GM21619 (cell line): ENCODE measurements around the gene SECTM1.

Source experiments
- ATAC-seq: cut with Tn5 transposase; IDR thresholded peaks from one replicate; pipeline ENCODE4 v1.9.1; 2021; ENCODE audit not compliant: unreplicated experiment

The SECTM1 gene

DNA sequence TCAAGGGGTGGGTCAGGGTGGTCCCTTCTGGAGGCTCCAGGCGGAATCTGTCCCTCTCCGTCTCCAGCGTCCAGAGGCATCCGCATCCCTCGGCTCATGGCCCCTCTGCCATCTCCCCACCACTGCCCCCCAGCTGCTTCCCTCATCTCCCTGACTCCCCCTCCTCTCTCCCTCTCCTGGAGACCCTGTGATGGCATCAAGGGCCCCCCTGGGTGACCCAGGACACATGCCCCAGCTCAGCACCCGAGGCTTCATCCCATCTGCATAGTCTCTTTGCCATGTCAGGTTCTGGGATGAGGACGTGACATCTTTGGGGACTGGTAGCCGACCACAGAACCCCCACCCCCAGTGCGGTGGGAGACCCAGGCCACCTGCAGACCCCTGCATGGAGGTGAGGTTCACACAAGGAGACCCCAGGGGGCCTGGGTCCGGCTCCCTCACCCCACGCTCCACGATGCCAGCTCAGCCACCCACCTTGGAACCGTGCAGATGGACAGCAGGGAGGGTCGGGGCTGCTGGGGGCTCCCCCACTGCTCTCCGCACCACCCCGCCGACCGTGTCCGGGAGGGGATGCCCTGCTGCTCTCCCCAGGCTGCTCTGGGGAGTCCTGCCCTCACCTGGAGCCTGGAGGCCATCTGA is 3.8 kb downstream of the SECTM1 start:
- no peak for ATAC-seq

DNA sequence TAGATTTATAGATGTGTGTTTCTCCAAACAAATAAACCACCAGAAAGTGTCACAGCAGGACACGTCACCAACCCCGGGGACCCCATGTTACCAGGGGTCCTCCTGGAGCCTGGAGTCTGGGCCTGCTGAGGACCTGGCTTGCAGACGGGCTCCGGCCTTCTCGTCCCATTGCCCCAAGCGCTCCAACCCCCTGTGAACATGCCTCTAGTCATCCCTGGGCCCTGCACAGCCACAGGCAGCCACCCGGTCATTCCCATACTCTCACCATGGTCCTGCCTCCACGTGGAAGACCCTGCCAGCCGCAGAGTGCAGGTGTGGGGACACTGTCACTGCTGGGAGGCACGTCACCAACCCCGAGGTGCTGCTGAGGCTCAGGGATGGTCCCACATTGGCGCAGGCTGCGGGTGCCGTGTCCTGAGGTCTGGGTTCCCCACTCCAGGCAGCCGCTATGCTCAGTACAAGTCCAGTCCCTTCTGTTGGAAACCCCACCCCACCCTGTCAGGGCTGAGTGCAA is 4.5 kb downstream of the SECTM1 start:
- ATAC-seq = no peak

DNA sequence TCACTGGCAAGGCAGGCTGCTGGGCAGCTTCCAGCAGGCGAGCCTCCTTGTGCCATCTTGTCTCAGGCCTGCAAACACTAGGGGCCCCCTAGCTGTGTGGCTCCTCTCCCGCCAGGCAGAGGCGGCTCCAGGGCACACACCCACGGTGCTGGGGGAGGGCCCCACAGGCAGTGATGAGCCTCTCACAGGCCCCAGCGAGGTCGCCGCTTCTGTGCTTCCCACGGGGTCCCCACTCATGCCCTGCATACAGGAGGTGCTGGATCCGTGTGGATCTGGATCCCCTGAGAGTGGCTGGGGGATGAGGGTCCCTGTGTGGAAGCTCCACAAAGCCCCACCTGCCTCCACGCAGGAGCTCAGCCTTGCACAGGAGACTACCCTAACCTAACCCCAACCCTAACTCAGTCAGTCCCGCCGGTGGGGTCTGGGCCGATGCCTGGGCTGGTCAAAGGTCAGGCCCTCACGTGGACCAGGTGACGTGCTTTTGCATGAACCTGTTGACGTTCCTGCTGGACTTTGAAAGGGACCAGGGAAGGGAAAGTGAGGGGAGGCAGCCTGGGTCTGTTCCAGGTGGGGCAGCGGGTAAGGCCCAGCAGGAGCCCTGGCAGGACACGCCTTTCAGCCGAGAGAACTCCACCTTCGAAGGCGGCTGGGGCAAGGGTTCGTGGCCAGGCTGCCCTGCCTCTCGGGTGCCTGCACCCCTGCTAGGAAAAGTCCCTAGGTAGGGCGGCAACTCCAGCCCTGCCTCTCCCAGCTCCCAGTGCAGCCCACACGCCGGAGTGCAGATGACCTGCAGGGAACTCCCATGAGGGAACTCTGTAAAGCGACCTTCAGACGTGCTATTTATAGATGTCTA is 5.2 kb downstream of the SECTM1 start:
- ATAC-seq = no peak

DNA sequence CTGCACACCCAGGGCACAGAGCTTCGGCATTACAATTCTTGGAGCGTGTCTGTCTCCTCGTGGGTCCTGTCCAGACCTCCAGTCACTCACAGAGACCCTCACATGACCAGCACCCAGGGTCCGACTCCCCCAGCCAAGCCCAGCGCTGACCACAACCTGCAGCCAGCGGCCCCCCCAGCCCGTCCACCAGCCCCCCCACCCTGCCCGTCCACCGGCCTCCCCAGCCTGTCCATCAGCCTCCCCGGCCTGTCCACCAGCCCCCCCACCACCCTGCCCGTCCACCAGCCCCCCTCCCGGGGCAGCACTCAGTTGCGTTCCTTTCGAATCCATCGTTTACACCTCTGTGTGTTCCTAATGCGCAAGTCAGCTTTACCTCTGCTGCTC is 5.8 kb downstream of the SECTM1 start:
- no peak for ATAC-seq

DNA sequence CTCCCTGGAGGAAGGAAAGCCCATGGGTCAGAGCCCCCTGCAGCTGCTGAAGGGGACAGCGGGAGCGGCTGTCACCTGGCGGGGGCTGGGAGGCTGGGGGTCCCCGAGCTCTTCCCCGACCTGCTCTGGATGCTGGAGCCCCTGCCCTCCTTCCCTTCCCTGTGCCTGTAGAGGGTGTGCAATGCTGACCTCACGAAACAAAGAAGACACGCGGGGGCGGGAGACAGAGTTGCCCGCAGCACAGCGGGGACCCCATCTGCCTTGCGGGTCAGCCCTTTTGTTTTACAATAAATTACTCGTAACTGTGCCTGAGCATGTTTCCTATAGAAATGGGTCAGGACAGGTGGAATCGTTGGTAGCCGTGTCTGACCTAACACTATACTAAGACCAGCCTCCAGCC is 6.3 kb downstream of the SECTM1 start:
- ATAC-seq = no peak

DNA sequence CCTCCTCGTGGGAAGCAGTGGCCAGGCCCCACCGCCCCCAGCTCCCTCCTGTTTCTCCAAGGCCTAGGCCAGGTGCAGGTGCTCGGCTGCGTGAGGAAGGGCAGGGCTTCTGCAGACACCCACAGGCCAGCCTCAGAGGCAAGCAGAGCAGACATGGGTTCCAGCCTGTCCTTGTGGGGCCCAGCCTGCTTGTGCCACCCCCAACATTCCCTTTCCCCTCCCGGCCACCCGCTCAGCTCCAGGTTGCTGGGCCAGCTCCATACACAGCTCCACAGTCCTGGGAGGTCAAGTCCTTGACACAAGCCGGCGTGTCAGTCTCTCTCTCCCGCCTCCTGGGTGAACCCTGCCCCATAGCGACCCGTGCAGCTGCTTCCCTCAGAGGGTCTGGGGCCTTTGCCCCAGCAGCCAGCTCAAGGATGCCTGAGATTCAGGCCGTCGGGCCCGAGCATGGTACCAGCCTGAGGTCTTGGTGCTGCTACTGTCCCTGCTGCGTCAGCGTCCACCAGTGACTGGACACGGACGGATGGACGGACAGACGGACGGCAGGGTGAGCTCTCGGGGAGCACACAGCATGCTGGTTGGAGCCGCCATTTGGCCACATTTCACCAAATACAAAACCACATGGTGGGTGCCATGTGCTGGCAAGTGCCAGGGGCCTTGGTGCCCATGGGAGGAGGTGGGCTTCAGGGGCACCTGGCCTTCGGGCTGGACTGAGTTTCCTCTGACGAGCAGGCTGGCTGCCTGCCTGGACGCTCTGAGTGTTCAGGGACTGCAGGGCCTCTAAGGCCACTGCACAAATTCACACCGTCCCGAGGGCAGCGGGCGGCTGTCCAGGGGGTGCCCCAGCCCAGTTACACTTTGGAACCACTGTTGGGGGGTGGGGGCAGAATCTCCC is 8.0 kb downstream of the SECTM1 start:
- no peak for ATAC-seq

DNA sequence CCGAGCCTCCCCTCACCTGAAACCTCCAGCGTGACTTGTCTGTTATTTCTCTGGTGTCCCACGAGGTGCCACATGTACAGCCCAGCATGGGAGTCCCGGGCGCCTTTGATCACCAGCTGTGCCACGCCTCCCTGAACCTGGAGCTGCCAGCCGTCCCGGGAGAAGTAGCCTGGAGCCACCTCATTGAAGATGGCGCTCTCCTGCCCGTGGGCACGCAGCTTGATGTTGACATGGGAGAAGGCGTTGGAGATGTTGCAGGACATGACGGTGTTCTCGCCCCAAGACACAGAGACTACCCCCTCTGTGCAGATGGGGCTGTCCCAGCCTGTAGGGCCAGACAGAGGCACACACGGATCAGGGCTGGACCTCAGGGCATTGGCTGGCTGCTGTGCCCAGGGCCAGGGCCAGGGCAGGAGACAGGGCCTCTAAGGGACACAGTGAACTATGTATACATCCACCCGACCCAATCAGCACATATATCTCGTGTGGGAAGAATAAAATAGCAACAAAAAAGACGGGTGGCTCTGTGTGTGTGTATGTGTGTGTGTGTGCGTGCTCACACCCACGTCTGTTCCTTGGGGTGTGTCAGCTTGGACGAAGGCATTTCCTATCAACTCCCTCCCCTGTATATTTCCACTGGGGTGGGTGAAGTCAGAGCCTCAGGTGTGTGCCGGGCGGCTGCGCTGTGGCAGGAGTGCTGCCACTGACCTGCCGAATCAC is 8.8 kb downstream of the SECTM1 start:
- ATAC-seq = no peak

DNA sequence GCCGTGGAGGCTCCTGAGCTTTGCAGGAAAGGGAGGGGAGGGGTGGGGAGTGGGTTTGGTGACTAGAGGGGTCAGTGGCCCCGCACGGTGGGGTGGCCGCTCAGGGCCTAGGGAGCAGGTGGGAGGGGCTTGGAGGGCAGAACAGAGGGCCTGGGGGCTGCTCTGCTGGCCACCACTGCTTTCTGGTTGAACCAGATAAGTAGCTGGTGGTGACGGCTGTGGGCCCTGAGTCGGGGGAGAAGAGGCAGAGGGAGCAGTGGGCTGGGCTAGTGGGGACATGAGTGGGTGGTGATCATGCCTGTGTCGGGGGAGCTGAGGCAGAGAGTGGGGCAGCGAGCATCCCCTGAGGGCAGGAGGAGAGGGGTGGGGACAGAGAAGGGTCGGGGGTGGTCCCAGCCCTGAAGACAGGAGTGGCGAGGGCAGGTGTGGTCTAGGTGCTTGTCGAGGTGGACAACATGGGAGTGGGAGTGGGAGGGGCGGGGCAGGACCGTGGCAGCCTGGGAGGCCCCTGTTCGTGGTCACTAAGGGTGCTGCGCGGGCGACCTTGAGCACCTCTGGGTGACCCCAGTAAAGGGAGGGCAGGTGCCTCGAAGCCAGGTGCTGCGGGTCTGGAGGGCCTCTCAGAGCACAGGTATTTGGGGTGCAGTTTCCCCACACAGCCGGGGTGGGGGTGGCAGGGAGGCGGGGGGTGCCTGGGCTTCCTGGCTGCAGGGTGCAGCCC is 9.9 kb downstream of the SECTM1 start:
- no peak for ATAC-seq

DNA sequence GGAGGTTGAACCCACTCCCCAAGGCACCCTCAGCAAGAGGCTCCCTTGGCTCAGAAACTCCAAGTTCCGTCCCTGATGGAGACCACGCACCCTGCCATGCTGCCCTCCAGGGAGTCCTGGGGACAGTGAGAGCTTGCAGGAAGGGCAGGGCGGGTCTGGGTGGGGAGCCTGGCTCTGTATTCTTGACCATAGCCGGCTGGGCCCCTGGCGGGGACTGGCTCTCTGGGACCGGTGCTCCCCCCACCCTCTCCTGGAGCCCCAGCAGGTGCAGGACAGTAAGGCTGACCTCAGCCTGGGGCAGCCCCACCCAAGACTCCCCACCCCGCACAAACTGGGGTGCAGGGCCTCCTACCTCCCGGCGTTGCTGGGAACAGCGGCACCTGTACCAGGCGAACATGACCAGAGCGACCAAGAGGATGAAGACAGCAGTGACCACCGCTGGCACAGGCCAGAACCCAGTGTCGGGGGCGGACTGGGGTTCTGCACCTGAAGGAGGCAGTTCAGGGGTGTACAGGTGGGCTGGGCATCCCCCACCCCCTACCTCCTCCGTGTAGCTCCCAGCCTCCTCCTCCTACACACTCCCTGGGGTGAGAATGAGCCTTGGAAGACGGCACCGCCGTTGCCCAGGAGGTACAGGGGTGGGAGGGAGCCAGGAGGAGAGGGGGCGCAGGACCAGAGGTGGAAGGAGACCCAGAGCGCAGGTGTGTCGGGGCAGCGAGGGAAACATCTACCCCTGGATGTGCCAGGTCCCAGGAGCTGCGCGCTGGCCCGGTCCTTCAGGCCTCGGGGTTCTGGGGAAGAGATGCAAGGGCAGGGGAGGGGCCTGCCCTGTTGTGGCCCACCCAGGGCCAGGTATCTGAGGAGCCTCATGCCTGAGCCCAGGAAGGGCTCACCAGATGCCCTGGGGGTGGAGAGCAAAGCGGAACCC is 10.8 kb downstream of the SECTM1 start:
- no peak for ATAC-seq

DNA sequence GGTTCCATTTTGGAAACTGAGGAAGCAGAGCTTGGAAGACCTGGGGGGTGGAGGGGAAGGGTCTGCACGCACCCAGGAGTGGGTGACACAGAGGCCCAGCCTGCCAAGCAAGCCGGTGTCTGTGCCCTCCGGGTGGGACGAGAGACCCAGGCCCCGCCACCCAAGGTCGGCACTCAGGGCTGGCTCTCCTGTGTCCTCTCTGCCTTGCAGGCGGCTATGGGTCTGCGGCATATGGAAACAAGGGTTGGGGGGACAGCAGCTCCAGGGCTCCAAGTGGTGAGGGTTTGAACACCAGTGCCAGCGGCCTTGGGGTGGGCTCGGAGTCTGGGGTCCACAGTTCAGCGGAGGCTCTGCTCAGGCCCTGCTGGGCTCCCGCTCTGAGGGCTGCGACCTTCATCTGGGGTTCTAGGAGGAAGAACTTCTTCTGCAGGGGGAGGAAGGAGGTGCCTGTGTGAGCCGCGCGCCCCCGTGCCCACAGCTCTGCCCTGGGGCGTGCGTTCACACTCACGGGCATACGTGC is 11.6 kb downstream of the SECTM1 start:
- no peak for ATAC-seq

DNA sequence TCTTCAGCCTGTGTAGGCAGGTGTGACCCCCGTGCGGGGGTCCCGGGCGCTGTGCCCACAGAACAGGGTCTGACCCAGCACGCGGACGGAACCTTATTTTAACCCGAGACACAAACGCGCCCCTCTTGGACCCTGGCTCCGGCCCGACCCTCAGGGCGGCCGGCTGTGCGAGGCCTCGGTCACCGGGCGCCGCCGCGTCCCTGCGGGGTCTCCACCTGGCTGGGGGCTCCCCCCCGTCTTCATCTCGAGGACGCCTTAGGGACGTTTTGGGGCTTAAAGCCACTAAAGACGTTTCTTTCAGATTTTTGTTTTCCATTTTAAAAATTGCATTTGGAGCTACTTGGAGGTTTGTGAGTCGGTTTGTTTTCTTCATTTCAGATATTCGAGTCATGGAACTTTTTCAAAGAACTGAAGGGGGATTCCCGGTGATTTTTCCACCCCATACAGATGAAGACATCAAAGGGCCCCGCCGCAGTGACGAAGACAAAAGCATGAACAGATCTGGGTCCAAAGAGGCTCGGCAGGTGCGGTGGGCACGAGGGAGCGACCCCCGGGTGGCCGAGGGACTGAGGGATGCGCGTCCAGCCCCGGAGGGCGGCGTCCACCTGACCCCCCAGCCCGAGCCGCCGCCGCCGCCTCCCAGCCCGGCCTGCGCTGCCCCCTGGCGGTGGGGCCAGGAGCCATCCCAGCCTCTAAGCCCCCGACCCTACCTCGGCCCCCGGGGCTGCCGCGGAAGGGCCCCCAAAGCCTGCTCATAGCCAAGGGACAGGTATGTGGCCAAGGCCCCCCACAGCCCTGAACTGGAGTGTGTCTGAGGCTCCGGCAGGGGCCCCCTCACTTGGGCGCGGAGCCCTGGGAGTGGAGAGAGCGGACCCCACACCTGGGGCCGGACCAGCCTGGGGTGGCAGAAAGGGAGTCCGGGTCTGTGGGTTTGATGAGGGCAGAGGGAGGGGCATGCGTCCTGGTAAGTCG is 12.3 kb downstream of the SECTM1 start:
- no peak for ATAC-seq

DNA sequence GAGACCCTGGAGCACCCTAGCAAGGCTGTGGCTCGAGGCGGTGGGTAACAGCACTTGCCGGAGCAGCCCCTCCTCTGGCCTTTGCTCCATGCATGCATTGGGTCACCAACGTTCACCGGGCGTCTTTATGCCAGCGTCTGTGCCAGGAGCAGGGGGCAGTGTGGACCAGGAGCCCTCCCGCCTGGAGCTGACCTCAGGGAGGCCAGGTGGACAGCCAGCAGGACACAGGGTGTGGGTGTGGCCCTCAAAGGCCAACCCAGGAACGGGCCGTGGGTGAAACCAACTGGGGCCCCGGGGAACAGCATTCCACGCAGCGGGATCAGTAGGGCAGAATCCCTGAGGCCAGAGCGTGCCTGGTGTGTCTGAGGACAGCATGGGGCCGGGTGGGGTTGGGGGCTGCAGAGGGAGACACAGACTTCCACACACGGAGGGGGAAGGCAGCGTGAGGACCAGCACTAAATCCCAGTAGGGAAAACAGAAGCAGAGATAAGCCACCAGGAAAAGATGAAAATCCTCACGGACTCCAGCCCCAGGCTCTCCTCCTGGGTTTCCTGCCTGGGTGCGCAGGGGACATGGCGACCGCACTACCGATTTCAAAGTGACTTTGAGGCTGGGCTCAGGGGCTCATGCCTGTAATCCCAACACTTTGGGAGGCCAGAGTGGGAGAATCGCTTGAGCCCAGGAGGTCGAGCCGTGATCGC is 13.3 kb downstream of the SECTM1 start:
- ATAC-seq = no peak

DNA sequence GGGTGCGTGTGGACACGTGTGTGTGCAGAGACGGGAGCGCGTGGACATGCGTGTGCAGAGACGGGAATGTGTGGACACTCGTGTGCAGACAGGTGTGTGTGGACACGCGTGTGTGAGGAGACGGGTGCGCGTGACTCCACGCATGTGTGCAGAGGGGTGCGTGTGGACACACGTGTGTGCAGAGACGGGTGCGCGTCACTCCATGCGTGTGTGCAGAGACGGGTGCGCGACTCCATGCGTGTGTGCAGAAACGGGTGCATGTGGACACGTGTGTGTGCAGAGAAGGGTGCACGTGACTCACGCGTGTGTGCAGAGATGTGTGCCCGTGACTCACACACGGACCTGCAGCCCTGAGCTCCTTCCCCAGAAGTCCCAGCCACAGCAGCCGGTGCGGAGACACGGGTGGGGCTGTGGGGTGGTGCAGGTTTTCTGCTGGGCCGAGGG is 13.9 kb downstream of the SECTM1 start:
- no peak for ATAC-seq

DNA sequence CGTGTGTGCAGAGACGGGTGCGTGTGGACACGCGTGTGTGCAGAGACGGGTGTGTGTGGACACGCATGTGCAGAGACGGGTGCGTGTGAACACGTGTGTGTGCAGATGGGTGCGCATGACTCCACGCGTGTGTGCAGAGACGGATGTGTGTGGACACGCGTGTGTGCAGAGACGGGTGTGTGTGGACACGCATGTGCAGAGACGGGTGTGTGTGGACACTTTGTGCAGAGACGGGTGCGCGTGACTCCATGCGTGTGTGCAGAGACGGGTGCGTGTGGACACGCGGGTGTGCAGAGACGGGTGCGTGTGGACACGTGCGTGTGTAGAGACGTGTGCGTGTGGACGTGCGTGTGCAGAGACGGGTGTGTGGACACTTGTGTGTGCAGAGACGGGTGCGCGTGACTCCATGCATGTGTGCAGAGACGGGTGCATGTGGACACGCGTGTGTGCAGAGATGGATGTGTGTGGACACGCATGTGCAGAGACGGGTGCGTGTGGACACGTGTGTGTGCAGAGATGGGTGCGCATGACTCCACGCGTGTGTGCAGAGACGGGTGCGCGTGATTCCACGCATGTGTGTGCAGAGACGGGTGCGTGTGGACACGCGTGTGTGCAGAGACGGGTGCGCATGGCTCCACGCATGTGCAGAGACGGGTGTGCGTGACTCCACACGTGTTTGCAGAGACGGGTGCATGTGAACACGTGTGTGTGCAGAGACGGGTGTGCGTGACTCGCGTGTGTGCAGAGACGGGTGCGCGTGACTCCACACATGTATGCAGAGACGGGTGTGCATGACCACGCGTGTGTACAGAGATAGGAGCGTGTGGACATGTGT is 14.6 kb downstream of the SECTM1 start:
- no peak for ATAC-seq

DNA sequence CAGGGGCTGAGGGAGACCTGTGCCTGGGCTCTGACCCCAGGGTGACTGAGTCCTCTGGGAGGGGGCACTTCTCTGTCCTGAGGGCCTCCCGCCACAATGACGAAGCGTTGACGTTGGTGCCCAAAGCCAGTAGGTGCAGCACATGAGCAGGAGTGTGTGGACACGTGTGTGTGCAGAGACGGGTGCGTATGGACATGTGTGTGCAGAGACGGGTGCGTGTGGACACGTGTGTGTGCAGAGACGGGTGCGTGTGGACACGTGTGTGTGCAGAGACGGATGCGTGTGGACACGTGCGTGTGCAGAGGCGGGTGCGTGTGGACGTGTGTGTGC is 15.4 kb downstream of the SECTM1 start:
- ATAC-seq = no peak
